HepG2 (cell line): Measurements from ENCODE around the gene COL25A1. TPM values are rescaled to one million over a fixed set of nuclear protein-coding genes. Genes with fewer than 3 reads are reported as not detected.

Experiments used
- ISL2 ChIP-seq: sonication (generic); formaldehyde crosslinking; IDR thresholded peaks from 2 replicates; pipeline ENCODE4 v1.5.0; 2020; ENCODE audit warnings: missing genetic modification reagents
- KMT2A ChIP-seq: sonication (generic); formaldehyde crosslinking; IDR thresholded peaks from 2 replicates; pipeline ENCODE4 v1.4.0; 2020; ENCODE audit warnings: missing genetic modification reagents
- NAIF1 ChIP-seq: sonication (generic); formaldehyde crosslinking; IDR thresholded peaks from 2 replicates; pipeline ENCODE4 v1.5.0; 2020; ENCODE audit warnings: mild to moderate bottlenecking, missing genetic modification reagents, borderline replicate concordance
- NR1H2 ChIP-seq: sonication (generic); formaldehyde crosslinking; IDR thresholded peaks from 2 replicates; pipeline ENCODE4 v1.8.1; 2022; ENCODE audit warnings: low read depth, missing genetic modification reagents, borderline replicate concordance
- ZNF253 ChIP-seq: sonication (generic); formaldehyde crosslinking; IDR thresholded peaks from 2 replicates; pipeline ENCODE4 v1.8.0; 2022; ENCODE audit warnings: mild to moderate bottlenecking, missing genetic modification reagents, borderline replicate concordance
- ZNF354B ChIP-seq: sonication (generic); formaldehyde crosslinking; IDR thresholded peaks from 2 replicates; pipeline ENCODE4 v1.8.0; 2022; ENCODE audit warnings: mild to moderate bottlenecking, missing genetic modification reagents
- ZNF616 ChIP-seq: sonication (generic); formaldehyde crosslinking; IDR thresholded peaks from 2 replicates; pipeline ENCODE4 v1.5.0; 2020; ENCODE audit warnings: low read depth, mild to moderate bottlenecking, missing genetic modification reagents
- ZNF646 ChIP-seq: sonication (generic); formaldehyde crosslinking; IDR thresholded peaks from 2 replicates; pipeline ENCODE4 v1.9.0; 2021; ENCODE audit warnings: mild to moderate bottlenecking, missing genetic modification reagents
- ZNF747 ChIP-seq: sonication (generic); formaldehyde crosslinking; IDR thresholded peaks from 2 replicates; pipeline ENCODE4 v1.8.1; 2023; ENCODE audit warnings: missing genetic modification reagents, mild to moderate bottlenecking, borderline replicate concordance
- ZSCAN21 ChIP-seq: sonication (generic); formaldehyde crosslinking; IDR thresholded peaks from 2 replicates; pipeline ENCODE4 v1.8.0; 2022; ENCODE audit warnings: mild to moderate bottlenecking, missing genetic modification reagents, moderate library complexity, borderline replicate concordance
- polyA plus RNA-seq, 8 experiments: library from polyadenylated mRNA; depleted of rRNA in 3 of 8; stranded (reverse) in 7 of 8; unstranded in 1 of 8; fragments of >200 nt; fragmentation: Illumina TruSeq in 4 of 8; extraction: Trizol in 4 of 8; gene quantifications; 2 replicates each; pipeline versions ENCODE4 v1.2.1 to v1.2.3, GENCODE V29; 2011 to 2016; ENCODE audit warnings: low read depth in 4 of 8, missing spikeins in 1 of 8, mixed read lengths in 1 of 8; ENCODE audit not compliant: insufficient read depth in 1 of 8
- total RNA-seq, 5 experiments: library from RNA; depleted of rRNA; stranded (reverse); fragments of >200 nt; fragmentation: Illumina TruSeq; extraction: Trizol; gene quantifications; 2 replicates each; pipeline ENCODE4 v1.2.3, GENCODE V29; 2016; ENCODE audit warnings: low read depth in 1 of 5
- TF ChIP-seq, protein P1 (sequence below): sonication (generic); formaldehyde crosslinking; IDR thresholded peaks from 2 replicates; pipeline ENCODE4 v1.4.0; 2020; ENCODE audit warnings: mild to moderate bottlenecking, missing genetic modification reagents
- TF ChIP-seq, protein P2 (sequence below): sonication (generic); formaldehyde crosslinking; IDR thresholded peaks from 2 replicates; pipeline ENCODE4 v1.8.0; 2022; ENCODE audit warnings: mild to moderate bottlenecking, missing genetic modification reagents
- TF ChIP-seq, protein P3 (sequence below): sonication (generic); formaldehyde crosslinking; IDR thresholded peaks from 2 replicates; pipeline ENCODE4 v1.4.0; 2020; ENCODE audit warnings: missing genetic modification reagents
- TF ChIP-seq, protein P4 (sequence below): IDR thresholded peaks from 2 replicates; pipeline ENCODE4 v1.6.1; 2012; ENCODE audit warnings: inconsistent platforms

The COL25A1 gene
- total and polyA plus RNA-seq, 2 of the 13 experiments (the other 11 are each of a cell fraction or from before 2014, with no cell fraction given) = not detected

GRCh38 chr4:108762559-108763225 is 539.8 kb downstream of the COL25A1 start, which contains the start of gene ETNPPL (continued):
- TF ChIP-seq ZNF354B (CRISPR knock-in tag) (0 out of 2 replicates have a peak, but pooled peaks have one; percentile 20), KMT2A (peak; percentile 33; the same call in 1 of the 2 replicates), ZNF253 (CRISPR knock-in tag) (peak; percentile 82; the same call in 1 of the 2 replicates), NAIF1 (CRISPR knock-in tag) (no peak), ISL2 (CRISPR knock-in tag) (peak; percentile 13; the same call in 1 of the 2 replicates), ZSCAN21 (CRISPR knock-in tag) (peak; percentile 90), ZNF646 (CRISPR knock-in tag) (peak; percentile 55; the same call in 1 of the 2 replicates), ZNF616 (CRISPR knock-in tag) (peak; percentile 60; the same call in 1 of the 2 replicates), ZNF747 (CRISPR knock-in tag) (0 out of 2 replicates have a peak, but pooled peaks have one; percentile 41), NR1H2 (CRISPR knock-in tag) (peak; percentile 76; the same call in 1 of the 2 replicates)
- TF ChIP-seq, protein P1, sequence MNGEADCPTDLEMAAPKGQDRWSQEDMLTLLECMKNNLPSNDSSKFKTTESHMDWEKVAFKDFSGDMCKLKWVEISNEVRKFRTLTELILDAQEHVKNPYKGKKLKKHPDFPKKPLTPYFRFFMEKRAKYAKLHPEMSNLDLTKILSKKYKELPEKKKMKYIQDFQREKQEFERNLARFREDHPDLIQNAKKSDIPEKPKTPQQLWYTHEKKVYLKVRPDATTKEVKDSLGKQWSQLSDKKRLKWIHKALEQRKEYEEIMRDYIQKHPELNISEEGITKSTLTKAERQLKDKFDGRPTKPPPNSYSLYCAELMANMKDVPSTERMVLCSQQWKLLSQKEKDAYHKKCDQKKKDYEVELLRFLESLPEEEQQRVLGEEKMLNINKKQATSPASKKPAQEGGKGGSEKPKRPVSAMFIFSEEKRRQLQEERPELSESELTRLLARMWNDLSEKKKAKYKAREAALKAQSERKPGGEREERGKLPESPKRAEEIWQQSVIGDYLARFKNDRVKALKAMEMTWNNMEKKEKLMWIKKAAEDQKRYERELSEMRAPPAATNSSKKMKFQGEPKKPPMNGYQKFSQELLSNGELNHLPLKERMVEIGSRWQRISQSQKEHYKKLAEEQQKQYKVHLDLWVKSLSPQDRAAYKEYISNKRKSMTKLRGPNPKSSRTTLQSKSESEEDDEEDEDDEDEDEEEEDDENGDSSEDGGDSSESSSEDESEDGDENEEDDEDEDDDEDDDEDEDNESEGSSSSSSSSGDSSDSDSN (CRISPR knock-in tag) = peak; percentile 74
- TF ChIP-seq, protein P2, sequence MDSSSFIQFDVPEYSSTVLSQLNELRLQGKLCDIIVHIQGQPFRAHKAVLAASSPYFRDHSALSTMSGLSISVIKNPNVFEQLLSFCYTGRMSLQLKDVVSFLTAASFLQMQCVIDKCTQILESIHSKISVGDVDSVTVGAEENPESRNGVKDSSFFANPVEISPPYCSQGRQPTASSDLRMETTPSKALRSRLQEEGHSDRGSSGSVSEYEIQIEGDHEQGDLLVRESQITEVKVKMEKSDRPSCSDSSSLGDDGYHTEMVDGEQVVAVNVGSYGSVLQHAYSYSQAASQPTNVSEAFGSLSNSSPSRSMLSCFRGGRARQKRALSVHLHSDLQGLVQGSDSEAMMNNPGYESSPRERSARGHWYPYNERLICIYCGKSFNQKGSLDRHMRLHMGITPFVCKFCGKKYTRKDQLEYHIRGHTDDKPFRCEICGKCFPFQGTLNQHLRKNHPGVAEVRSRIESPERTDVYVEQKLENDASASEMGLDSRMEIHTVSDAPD (CRISPR knock-in tag) = peak; percentile 81
- TF ChIP-seq, protein P3, sequence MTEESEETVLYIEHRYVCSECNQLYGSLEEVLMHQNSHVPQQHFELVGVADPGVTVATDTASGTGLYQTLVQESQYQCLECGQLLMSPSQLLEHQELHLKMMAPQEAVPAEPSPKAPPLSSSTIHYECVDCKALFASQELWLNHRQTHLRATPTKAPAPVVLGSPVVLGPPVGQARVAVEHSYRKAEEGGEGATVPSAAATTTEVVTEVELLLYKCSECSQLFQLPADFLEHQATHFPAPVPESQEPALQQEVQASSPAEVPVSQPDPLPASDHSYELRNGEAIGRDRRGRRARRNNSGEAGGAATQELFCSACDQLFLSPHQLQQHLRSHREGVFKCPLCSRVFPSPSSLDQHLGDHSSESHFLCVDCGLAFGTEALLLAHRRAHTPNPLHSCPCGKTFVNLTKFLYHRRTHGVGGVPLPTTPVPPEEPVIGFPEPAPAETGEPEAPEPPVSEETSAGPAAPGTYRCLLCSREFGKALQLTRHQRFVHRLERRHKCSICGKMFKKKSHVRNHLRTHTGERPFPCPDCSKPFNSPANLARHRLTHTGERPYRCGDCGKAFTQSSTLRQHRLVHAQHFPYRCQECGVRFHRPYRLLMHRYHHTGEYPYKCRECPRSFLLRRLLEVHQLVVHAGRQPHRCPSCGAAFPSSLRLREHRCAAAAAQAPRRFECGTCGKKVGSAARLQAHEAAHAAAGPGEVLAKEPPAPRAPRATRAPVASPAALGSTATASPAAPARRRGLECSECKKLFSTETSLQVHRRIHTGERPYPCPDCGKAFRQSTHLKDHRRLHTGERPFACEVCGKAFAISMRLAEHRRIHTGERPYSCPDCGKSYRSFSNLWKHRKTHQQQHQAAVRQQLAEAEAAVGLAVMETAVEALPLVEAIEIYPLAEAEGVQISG (CRISPR knock-in tag) = peak; percentile 27; the same call in 1 of the 2 replicates
- TF ChIP-seq, protein P4, sequence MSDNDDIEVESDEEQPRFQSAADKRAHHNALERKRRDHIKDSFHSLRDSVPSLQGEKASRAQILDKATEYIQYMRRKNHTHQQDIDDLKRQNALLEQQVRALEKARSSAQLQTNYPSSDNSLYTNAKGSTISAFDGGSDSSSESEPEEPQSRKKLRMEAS = peak; percentile 94
